Stimulated activated CD8-positive, alpha-beta memory T cell treated with anti-CD3 and anti-CD28 coated beads, Interleukin-7, amount 100 ng/mL, for 1 hour (primary cell): Measurements from ENCODE around the gene DYNLT1.
"Not testable (repeated sequence)": the region's sequence is repeated elsewhere in the genome, so short reads cannot be mapped to it uniquely, and the experiment has no call there.

Experiments
- DNase-seq, 2 donors: peaks; one replicate each; pipeline ENCODE4 v3.0.0-alpha.2; 2020; ENCODE audit warnings: low read depth in 2 of 2

The DYNLT1 gene

DNA sequence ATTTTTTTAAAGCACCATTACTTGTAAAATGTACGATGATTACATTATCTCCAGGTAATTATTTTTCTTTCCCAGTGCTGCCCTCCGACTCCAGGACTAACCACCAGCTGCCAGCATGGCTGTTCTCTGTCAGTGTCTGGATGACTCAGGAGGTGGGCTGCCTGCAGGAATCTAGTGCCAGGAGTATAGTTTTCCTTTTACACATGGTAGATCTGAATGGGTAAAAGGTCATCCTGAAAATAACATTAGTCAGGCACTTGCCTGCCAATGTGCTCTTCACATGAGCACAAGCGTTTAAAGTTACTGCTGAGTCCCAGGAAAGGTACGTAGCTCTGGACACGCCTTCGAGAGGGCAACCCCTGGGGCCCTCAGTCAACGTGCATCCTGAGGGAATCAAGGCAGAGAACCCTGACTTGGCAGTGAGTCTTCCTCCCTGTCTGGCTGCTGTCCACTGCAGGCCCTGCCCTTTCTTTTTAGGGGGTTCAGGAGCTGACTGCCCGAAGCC lies 2.4 kb downstream of the DYNLT1 start:
- no peak for DNase-seq

DNA sequence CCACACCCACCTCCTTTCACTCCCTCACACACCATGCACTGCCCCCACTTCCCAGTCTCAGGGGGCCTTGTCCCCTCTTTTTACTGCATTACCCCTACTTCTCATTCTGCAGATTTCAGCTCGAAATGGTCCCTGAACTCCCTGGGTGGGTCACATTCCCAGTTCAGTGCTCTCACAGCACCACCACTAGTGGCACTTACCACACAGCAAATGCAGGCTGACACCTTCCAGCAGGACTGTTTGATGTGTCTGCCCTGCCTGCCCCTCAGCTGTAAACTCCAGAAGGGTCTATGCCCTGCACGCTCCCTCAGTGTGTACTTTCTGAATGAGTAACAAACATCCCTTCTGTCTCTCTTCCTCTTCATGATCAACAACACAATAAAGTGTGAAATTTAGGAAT lies 4.0 kb downstream of the DYNLT1 start:
- DNase-seq: no peak

DNA sequence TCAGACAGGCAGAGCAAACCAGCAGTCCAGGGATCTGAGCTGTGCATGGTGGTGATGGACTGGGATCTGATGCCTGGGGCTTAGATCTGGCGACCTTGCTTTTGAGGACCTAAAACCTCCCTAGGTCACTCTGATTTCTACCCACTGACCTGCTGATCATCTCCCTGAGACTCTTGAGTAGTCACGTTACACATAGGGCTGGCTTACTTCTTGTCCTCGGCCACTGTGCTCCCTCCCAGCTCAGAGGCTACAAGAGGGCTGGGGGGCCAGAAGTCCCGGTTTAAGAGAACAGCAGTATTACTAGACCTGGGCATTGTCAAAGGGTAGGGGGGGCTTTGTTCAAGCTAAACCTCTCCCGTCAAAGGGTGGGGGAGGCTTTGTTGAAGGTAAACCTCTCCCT lies 5.5 kb downstream of the DYNLT1 start:
- no peak for DNase-seq

- no peak for DNase-seq
Measured at GRCh38 chr6:158638324-158638854, 6.2 kb downstream of the DYNLT1 start.

DNA sequence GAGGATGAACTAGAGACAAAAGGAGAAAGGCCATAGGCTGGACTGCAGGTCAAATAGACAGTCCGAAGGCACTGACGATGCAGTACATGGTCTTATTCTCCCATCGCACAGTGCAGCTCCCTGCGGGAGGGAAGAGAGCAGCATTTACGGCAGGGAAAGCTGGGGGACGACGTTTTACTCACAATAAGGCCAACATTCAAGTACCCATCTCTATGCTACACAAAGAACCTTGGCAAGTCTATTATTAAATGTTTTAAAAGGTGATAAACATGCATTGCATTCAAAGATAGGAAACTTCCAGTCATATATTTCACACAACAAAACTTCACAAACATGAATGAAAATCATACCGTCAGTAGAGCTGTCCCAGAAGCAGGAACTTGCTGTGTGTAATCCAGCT lies 7.8 kb downstream of the DYNLT1 start:
- no peak for DNase-seq

- no peak for DNase-seq
Measured at GRCh38 chr6:158635427-158636073, 9.0 kb downstream of the DYNLT1 start.

- DNase-seq: no peak
Measured at GRCh38 chr6:158634695-158635426, 9.7 kb downstream of the DYNLT1 start.

GRCh38 chr6:158633127-158633526 lies 11.4 kb downstream of the DYNLT1 start:
- no peak for DNase-seq

DNA sequence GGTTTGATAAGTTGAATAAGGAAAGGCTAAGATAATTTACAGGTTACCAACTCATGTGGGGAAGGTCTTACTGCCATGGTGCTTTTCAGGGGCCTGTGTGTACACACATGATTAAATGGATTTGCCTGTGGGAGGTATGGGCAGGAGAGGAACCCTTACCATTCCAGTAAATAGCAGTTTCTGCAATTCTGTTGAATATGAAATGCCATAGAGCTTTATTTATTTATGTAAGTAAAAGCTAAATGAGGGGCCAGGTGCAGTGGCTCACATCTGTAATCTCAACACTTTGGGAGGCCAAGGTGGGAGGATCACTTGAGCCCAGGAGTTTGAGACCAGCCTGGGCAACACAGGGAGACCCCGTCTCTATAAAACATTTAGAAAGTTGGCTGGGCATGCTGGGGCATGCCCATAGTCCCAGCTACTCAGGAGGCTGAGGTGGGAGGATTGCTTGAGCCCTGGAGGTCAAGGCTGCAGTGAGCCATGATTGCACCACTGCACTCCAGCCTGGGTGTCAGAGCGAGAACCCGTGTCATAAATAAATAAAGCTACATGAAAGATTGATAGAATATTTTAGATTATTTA lies 11.9 kb downstream of the DYNLT1 start:
- not testable (repeated sequence) for DNase-seq

DNA sequence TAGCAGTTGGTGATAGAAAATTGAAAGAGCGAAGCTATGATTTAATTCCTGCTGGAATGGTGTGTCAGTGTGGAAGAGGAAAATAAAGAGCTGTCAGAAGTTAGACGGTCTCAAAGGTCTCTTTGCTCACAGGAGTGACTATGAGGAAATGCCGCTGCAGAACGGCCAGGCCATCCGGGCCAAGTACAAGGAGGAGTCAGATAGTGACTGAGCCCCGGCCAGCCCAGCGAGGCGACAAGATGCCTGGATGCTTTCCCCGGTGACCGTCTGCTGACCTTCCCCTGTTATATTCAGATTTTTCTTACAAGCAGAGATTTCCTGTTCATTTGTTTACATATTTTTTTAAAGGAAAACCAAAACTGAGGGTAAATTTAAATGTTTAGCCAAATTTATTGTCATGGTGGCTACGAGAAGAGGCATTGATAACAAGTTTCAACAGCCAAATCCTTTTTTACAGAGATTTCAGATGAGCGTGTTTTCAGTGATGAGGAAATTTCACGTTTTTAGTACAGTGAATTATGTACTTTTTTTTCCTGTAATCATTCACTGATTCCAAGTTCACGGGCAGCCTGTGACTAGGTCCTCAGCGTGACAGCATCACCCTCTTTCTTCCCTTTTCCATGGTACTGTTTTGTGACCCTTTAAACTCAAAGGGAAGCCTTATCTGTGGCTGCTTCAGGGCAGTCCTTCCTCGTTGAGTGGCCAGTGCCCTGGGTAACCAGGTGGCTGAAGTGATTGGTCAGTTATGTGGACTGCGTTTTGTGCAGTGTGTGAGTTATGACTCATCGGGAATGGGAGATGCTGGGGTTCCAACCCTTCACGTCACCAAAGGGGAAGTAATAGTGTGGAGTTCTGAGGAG lies 12.6 kb downstream of the DYNLT1 start:
- DNase-seq: no peak

DNA sequence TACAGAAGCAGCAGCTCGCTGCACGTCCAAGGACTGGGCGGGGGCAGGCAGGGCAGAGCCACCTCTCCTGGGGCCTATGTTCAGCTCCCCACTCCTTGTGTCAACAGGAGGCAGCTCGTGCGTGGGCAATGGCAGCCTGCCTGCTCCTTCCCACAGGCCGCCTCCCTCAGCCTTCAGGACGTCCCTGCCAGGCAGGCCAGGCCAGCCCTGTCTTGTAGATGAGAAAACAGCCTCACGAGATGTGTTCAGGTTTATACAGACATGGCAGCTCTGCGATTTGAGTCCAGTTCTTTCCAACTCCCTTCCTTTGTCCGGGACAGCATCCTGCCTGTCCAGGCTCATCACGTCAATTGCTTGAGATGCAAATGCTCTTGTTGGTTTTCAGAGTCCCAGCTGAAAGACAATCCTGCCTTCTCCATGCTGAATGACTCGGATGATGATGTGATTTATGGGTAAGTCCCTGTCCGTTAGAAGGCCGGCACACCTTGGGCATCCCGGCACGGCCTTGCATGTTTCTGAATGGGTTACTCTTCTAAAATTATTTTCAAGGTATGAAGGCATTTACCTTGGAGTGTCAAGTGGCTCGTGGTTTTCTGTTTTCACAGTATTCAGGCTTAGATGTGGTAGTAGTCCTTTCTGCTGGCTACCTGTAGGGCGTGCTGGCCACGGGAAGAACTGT lies 13.5 kb downstream of the DYNLT1 start:
- DNase-seq: no peak

- no peak for DNase-seq
Measured at GRCh38 chr6:158629367-158630221, 14.9 kb downstream of the DYNLT1 start.

DNA sequence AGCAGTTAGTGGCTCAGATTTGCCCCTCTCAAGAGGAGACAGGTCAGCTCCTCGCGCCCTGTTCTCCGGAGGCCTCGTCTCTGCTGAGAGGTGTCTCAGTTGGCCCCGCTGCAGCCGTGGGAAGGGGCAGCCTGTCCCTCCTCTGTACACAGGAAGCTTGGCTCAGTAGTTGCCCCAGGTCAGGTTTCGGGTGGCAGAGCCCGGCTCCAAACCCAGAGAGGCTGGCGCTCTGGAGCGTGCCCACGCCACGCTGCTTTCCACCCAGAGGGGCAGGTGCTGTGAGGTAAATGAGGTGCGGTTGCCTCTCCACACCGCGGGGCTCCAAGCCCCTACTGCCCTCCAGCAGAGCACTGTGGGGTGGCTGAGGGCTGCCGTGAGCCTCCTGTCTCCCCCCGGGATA lies 16.0 kb downstream of the DYNLT1 start:
- DNase-seq: no peak

DNA sequence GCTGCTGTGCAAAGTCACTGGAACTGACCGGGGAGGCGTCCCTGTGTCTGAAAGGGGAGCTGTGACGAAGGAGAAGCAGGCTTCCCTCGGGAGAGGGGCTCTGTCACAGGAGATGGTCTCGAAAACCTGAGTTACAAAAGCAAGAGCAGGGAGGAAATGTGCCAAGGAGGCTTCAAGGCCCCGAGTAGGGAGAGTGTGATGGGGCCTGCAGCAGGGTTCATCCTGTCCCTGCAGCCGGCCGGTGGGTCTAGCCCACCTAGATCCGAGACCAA lies 16.7 kb downstream of the DYNLT1 start:
- DNase-seq: no peak

- no peak for DNase-seq
Measured at GRCh38 chr6:158627168-158627939, 17.2 kb downstream of the DYNLT1 start.

- no peak for DNase-seq
Measured at GRCh38 chr6:158626360-158627167, 18.0 kb downstream of the DYNLT1 start.

DNA sequence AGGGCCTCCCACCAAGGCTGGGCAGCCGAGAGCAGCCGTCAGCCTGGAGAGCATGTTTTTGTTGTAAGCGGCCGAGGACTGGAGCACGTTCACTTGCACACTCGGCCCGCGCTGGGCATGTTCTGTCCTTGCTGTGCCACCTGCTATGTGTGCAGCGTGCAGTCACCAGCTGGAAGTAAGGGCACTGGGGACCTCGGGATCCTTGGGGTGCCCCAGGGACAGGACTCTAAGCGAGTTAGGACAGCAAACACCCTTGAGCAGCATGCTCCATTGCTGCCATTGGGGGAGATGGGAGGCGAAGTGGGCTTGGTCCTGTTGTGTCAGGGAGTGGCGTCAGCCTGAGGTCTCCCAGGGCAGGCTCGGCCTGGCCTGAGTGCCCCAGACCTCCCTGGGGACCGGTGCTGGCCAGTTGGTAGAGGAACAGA lies 18.6 kb downstream of the DYNLT1 start:
- DNase-seq: no peak

GRCh38 chr6:158624684-158625682 lies 19.6 kb downstream of the DYNLT1 start:
- no peak for DNase-seq
